ENCODE data around the gene SIRT2.

- TF ChIP-seq SP1 (IDR thresholded peaks at IDR 0.05; ENCODE audit: low read depth, low read length) (no peak), CBX8 (IDR thresholded peaks at IDR 0.05; ENCODE audit: borderline replicate concordance, low read depth, low read length) (no peak), CHD1 (IDR thresholded peaks at IDR 0.05; ENCODE audit: low read depth, low read length) (no peak), NRF1 (IDR thresholded peaks at IDR 0.05; ENCODE audit: low read depth, low read length) (no peak), ATF3 (IDR thresholded peaks at IDR 0.05; ENCODE audit: insufficient read depth, low read depth, low read length) (no peak), JUND (IDR thresholded peaks at IDR 0.05; ENCODE audit: low read length) (no peak), HDAC6 (IDR thresholded peaks at IDR 0.05; ENCODE audit: low read depth, low read length) (no peak), ASH2L (IDR thresholded peaks at IDR 0.05; ENCODE audit: low read length) (no peak), YY1 (IDR thresholded peaks at IDR 0.05; ENCODE audit: low read depth, low read length) (no peak), GABPA (IDR thresholded peaks at IDR 0.05; ENCODE audit: borderline replicate concordance, insufficient read depth, low read length) (no peak), TEAD4 (IDR thresholded peaks at IDR 0.05; ENCODE audit: low read depth, low read length) (no peak)
- TF ChIP-seq, protein P1, sequence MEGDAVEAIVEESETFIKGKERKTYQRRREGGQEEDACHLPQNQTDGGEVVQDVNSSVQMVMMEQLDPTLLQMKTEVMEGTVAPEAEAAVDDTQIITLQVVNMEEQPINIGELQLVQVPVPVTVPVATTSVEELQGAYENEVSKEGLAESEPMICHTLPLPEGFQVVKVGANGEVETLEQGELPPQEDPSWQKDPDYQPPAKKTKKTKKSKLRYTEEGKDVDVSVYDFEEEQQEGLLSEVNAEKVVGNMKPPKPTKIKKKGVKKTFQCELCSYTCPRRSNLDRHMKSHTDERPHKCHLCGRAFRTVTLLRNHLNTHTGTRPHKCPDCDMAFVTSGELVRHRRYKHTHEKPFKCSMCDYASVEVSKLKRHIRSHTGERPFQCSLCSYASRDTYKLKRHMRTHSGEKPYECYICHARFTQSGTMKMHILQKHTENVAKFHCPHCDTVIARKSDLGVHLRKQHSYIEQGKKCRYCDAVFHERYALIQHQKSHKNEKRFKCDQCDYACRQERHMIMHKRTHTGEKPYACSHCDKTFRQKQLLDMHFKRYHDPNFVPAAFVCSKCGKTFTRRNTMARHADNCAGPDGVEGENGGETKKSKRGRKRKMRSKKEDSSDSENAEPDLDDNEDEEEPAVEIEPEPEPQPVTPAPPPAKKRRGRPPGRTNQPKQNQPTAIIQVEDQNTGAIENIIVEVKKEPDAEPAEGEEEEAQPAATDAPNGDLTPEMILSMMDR (IDR thresholded peaks at IDR 0.05; ENCODE audit: control extremely low read depth in 1 of 3, insufficient read depth in 1 of 3, low read depth in 1 of 3, low read length in 3 of 3) = no peak
Measured at GRCh38 chr19:38834104-38834490, 65.3 kb downstream of the SIRT2 start.

Measured in H1 (cell line).